Measurements from ENCODE around the gene CNN2. TPM values are rescaled to one million over a fixed set of nuclear protein-coding genes. Genes with fewer than 3 reads are reported as not detected.

Gene CNN2
- total and polyA plus RNA-seq, 2 of the 8 experiments (the other 6 are each of a cell fraction or from before 2014, with no cell fraction given) = 189 to 551 TPM

DNA sequence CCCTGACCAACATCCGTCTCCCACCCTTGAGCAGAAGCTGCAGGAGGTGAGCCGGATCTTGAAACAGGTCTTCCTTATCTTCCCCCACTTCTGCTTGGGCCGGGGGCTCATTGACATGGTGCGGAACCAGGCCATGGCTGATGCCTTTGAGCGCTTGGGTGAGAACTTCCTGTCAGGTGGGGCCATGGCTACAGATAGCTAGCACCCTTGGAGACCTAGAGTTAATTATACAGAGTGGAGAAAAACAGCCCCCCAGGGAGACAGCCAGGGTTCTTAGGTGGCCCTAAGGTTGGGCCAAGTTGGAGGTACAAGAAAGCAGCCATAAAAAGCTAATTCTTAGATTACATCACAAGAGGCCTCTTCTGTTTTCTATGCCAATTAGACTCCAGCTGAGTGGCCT lies 31.7 kb downstream of the CNN2 start:
- Histone ChIP-seq H3K27ac (ENCODE audit: low read depth, low read length) (no peak overlapping the region), H2BK12ac (ENCODE audit: low read depth, low read length) (no peak overlapping the region), H3K18ac (ENCODE audit: extremely low read depth, low read length) (no peak overlapping the region), H3K4me2 (ENCODE audit: insufficient read depth in 1 of 2, low read depth in 2 of 2, low read length in 2 of 2) (no peak overlapping the region), H4K5ac (ENCODE audit: insufficient read length, low read depth, low read length) (no peak overlapping the region), H3K23ac (ENCODE audit: insufficient read length) (no peak overlapping the region), H2BK5ac (ENCODE audit: low read depth, low read length) (no peak overlapping the region), H2AFZ (ENCODE audit: low read length) (no peak overlapping the region), H2BK120ac (replicated peaks; ENCODE audit: low read depth, low read length) (no peak overlapping the region), H2AK5ac (ENCODE audit: low read depth, low read length) (no peak overlapping the region), H3K79me2 (ENCODE audit: control insufficient read depth in 1 of 2, insufficient read depth in 2 of 2, low read length in 2 of 2) (no peaks in the 10 kb centered on the region), H4K20me1 (replicated peaks in 1 of 2; ENCODE audit: control insufficient read depth in 1 of 2, insufficient read depth in 2 of 2, low read length in 2 of 2) (peaks cover 0 to 2% of the 10 kb centered on the region in 2 experiments), H3K79me1 (ENCODE audit: low read depth, low read length) (no peaks in the 10 kb centered on the region), H3K4me3 (ENCODE audit: extremely low read depth in 1 of 4, insufficient read depth in 2 of 4, low read depth in 3 of 4, low read length in 4 of 4) (no peak overlapping the region), H3K4ac (replicated peaks; ENCODE audit: insufficient read length, low read depth, low read length) (no peak overlapping the region), H2BK20ac (ENCODE audit: low read length) (no peak overlapping the region), H3K56ac (replicated peaks; ENCODE audit: insufficient read length, low read depth, low read length) (no peak overlapping the region), H4K8ac (ENCODE audit: extremely low read depth, insufficient read depth, low read length) (no peak overlapping the region), H3K23me2 (ENCODE audit: low read depth, low read length) (no peaks in the 10 kb centered on the region), H4K91ac (replicated peaks; ENCODE audit: insufficient read length, low read length) (no peak overlapping the region), H3K14ac (ENCODE audit: insufficient read length) (no peak overlapping the region), H3K27me3 (replicated peaks in 1 of 4; ENCODE audit: control insufficient read depth in 3 of 4, extremely low read depth in 1 of 4, insufficient read depth in 3 of 4, low read length in 3 of 4) (no peaks in the 10 kb centered on the region; a peak in 1 of 7 replicates), H3K9ac (replicated peaks in 1 of 4; ENCODE audit: extremely low read depth in 1 of 4, low read depth in 3 of 4, low read length in 3 of 4) (no peak overlapping the region), H3K36me3 (ENCODE audit: control insufficient read depth in 2 of 4, insufficient read depth in 4 of 4, low read length in 3 of 4) (peaks cover 0 to 49% (median 14%) of the 10 kb centered on the region in 4 experiments; a peak in 6 of 8 replicates), H2BK15ac (ENCODE audit: low read length) (no peak overlapping the region), H3K9me3 (ENCODE audit: insufficient read depth in 2 of 2, low read depth in 1 of 2, low read length in 1 of 2) (peaks cover 38 to 63% of the 10 kb centered on the region in 2 experiments), H3K4me1 (replicated peaks in 1 of 4; ENCODE audit: control insufficient read depth in 3 of 4, insufficient read depth in 4 of 4, low read length in 3 of 4) (peaks cover 0 to 4% (median 0%) of the 10 kb centered on the region in 4 experiments; a peak in 1 of 7 replicates)
- POLR2A ChIA-PET (ENCODE audit: partially characterized antibody) = interaction anchor here (1.5 to 2.1 kb wide), 3 partner anchors 10 to 21 kb away, joined by 4 to 8 read pairs (median 8); partner anchors contain the start of gene ABCA7
- CTCF ChIA-PET (ENCODE audit: partially characterized antibody) = interaction anchor here (0.6 to 2.4 kb wide), 3 partner anchors 9 to 287 kb away, joined by 3 to 7 read pairs (median 4); partner anchors contain the start of gene ARHGAP45
- 92% methylated on average over 5 of the region's 5 CpGs; no CpG with 5 or more reads in 1 of the 2 experiments for whole genome bisulfite sequencing, 2 experiments (ENCODE audit: extremely low coverage in 1 of 2, insufficient coverage in 1 of 2, insufficient read length in 1 of 2, insufficient replicate concordance in 2 of 2, low coverage in 1 of 2, low lambda C conversion rate in 2 of 2, missing lambda C conversion rate in 1 of 2)
- FAIRE-seq (no peak), DNase-seq (ENCODE audit: low read depth in 1 of 2, low spot score in 2 of 2) (no peak)
- TF ChIP-seq EZH2 (IDR thresholded peaks at IDR 0.05; ENCODE audit: low read depth, low read length, severe bottlenecking) (no peak), FOSL1 (IDR thresholded peaks at IDR 0.05; ENCODE audit: insufficient read depth, low read depth, low read length) (no peak), SP4 (IDR thresholded peaks at IDR 0.05; ENCODE audit: low read length) (no peak), CREB1 (IDR thresholded peaks at IDR 0.05) (no peak)

All from H1 (cell line).